GM12892 (cell line): ENCODE results near the gene GYPC.

ENCODE experiments used
- POLR2A ChIP-seq: IDR thresholded peaks from 2 replicates; pipeline ENCODE4 v1.6.1; 2011; ENCODE audit warnings: low read depth, low read length, control low read depth
- POLR2AphosphoS5 ChIP-seq: IDR thresholded peaks from 2 replicates; pipeline ENCODE4 v1.6.1; 2011; ENCODE audit warnings: low read depth, low read length, control low read depth
- TAF1 ChIP-seq: IDR thresholded peaks from 2 replicates; pipeline ENCODE4 v1.6.1; 2011; ENCODE audit warnings: low read depth, mild to moderate bottlenecking, control low read depth, low read length, borderline replicate concordance

DNA sequence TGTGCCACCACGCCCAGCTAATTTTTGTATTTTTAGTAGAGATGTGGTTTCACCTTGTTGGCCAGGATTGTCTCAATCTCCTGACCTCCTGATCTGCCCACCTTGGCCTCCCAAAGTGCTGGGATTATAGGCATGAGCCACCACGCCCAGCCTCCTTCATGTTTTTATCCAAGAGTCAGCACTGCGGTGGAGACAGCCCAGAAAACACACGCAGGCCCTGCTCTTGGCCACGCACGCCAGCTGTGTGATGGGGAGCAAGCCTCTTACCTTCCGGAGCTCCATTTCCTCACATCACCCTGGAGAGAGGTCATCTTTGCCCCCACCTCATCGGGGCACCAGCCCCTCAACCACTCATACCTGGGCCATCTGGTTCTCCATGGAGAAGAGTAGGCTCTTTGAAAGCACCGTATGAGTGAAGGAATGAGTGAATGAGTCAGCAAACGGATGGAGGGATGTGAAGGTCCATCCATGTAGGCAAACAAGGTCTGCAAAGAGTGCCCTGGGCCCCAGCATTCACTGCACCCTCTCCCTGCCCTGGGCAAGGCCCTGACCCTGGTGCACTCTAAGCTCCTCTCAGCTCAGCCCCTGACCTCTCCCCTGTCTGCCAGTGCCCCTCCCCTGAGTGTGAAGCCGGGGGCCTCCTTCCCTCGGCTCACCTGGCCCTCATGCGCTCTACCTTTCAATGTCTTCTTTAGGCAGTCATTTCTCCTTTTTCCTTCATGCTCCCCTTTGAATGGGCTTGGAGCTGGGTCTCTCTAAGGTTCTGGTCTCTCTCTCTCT is 7.4 kb downstream of the GYPC start:
- TF ChIP-seq TAF1 (no peak), POLR2A (no peak), POLR2AphosphoS5 (no peak)
